GM12801 (cell line): Measurements from ENCODE around the gene MEAK7.

Experiments used
- CTCF ChIP-seq: IDR thresholded peaks from one replicate; pipeline ENCODE4 v1.5.1; 2011; ENCODE audit warnings: control low read depth; ENCODE audit not compliant: insufficient read length; ENCODE audit errors: extremely low read depth

Gene MEAK7

DNA sequence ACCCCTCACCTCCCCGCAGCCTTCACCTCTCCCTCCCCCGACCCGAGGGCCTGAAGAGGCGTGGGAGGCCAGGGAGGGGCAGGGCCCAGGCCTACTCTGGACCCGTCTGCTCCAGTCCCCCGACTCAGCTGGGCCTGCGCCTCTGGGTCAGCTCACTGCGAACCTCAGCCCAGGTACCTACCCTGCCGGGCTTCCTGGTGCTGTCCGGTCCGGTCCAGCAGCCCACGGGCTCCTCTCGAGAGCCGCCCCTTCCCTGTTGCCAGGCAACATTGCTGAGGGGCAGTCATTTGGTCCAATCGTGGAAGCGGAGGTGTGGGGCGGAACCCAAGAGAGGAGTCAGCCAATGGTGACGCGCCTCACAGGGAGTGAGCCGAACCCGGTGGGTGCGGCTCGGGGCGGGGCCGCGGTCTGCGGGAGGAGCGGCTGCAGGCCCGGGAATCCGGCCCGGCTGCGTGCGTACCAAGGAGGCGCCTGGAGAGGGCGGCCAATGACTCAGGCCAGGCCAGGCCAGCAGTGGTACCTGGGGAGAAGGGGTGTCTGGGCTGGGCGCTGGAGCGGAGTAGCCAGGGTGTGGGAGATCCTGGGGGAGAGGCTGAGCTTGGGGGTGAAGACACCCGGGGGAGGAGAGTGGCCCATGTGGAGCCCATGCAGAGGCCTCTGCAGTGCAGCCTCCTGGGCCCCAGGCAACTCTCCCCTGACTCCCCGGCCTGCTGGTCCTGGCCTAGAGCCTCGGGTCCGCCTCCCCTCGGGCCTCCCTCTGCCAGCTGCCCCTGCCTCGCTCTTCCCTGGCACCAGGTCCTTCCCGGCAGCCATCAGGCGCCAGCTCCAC is at the start of gene MEAK7:
Gene MEAK7, minus strand, starts transcription at position 240 of the 829 bp plus-strand sequence. CDS start 6,573 bp downstream, outside the sequence.
- TF ChIP-seq CTCF, result no peak

DNA sequence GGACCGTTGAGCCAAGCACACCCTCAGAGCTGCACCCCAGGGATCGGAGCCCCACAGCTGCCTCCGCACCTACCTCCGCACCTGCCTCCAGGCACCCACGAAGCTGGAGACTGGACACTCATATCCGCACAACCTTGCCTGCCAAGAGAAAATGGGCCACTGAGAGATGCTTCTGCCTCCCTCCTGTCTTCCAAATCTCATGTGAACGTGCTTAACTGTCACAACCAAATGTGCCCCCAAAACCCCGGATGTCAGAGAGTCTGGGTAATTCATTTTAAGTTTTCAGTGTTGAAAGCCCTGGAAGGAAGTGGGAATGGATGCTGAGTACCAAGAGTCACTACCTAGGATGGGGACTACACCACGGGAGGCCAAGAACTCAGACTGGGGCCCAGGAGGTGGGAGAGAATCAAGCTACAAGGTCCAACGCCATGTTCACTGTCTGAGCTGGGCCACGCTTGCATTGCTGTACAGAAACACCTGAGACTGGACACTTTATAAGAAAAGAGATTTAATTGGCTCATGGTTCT is 49.5 kb upstream of the MEAK7 start:
- no peak for TF ChIP-seq CTCF

- TF ChIP-seq CTCF, result no peak
These were observed 47.7 kb upstream of the MEAK7 start for GRCh38 chr16:84552135-84552534.

GRCh38 chr16:84550096-84550495 is 45.6 kb upstream of the MEAK7 start:
- TF ChIP-seq CTCF, result no peak

DNA sequence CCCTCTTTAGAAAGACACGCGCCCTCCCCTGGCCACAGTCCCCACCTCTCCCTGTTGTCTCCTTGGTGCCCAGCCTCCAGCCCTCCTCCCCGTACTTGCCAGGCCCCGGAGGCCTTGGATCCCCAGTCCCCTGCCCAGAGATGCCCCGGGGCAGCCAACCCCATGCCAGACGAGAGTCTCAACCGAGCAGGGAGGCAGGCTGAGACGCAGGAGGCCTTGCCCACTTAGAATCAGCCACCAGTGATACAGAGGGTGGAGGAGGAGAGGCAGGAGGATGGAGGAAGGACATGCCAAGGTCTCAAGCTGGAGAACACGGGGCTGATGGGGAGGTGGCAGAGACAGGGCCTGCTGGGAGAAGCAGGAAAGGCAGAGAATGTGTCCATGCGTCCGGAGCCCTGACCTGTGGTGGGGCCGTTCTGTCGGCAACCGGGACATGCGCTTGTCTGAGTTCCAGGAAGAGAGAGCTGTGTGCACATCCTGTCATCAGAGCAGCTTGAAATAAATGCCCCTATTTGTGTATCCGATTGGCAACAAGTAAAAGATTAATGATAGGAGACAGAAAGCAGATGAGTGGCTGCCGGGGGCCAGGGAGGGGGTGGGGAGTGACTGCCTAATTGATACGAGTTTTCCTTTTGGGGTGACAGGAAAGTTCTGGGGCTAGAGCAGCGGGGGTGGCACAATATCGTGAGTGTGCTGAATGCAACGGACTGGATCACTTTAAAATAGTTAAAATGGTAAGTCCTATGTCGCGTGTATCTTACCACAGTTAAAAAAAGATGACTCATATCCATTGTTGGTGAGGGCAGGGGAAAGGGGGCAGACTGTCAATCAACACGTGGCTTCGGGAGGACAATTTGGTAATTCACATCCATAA is 44.7 kb upstream of the MEAK7 start:
- no peak for TF ChIP-seq CTCF

- TF ChIP-seq CTCF, result no peak
These were observed 44.0 kb upstream of the MEAK7 start for GRCh38 chr16:84548508-84548907.

DNA sequence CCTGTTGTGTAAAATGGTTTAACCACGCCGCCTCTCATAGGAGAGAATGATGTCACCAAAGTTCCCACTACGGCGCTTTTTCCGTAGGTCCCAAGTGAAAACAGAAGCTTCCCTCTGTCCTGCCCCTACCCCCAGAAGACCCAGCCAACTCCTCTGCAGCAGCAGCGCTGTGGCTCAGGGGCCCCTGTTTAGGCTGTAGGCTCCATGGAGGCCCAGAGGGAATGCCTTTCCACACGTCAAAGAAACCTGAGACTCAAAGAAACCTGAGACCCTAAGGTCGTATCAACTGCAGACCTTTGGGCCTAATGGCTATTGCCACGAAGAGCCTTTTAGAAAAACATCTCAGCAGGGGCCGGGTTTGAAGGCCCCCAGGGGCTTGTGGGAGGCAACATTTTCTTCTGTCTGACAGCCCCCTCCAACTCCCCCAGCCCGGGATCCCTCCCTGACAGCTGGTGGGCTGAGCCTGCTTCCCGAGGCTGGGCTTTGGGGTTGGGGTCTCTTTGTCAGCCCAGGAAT is 43.1 kb upstream of the MEAK7 start:
- TF ChIP-seq CTCF, result no peak
